Measurements from ENCODE around the gene CFL1. TPM values are rescaled to one million over a fixed set of nuclear protein-coding genes. Genes with fewer than 3 reads are reported as not detected.

The CFL1 gene
- total RNA-seq, 1 experiment from 2014 or later: 960 TPM

GRCh38 chr11:65816696-65817095 lies 41.3 kb downstream of the CFL1 start:
- POLR2A ChIA-PET: interaction anchor here (0.6 to 1.7 kb wide), 4 partner anchors 29 to 105 kb away, joined by 3 to 27 read pairs (median 5); partner anchors contain the start of gene KAT5
- H3K4me1 Mint-ChIP-seq (ENCODE audit: low read depth, unreplicated experiment): peaks cover 33% of the 10 kb centered on the region
- intact Hi-C loops (cut with micrococcal nuclease; ENCODE audit: unreplicated experiment): loop anchor here (2.0 kb wide), 1 partner anchor 36 kb away; the partner anchor contains the start of gene AP5B1
- peaks cover 12% of the 10 kb centered on the region for H3K36me3 Mint-ChIP-seq (ENCODE audit: insufficient read depth, unreplicated experiment)
- H3K27ac Mint-ChIP-seq (ENCODE audit: unreplicated experiment): peak overlapping the region; percentile 85
- Histone ChIP-seq H3K36me3 (ENCODE audit: control insufficient read depth, insufficient read depth, low read length) (no peaks in the 10 kb centered on the region), H3K9me3 (no peaks in the 10 kb centered on the region), H3K27me3 (replicated peaks; ENCODE audit: control insufficient read depth, insufficient read depth, low read length) (no peaks in the 10 kb centered on the region), H3K4me1 (peaks cover 38% of the 10 kb centered on the region), H3K4me3 (ENCODE audit: low read depth, low read length) (no peak overlapping the region)
- TF ChIP-seq, protein P1, sequence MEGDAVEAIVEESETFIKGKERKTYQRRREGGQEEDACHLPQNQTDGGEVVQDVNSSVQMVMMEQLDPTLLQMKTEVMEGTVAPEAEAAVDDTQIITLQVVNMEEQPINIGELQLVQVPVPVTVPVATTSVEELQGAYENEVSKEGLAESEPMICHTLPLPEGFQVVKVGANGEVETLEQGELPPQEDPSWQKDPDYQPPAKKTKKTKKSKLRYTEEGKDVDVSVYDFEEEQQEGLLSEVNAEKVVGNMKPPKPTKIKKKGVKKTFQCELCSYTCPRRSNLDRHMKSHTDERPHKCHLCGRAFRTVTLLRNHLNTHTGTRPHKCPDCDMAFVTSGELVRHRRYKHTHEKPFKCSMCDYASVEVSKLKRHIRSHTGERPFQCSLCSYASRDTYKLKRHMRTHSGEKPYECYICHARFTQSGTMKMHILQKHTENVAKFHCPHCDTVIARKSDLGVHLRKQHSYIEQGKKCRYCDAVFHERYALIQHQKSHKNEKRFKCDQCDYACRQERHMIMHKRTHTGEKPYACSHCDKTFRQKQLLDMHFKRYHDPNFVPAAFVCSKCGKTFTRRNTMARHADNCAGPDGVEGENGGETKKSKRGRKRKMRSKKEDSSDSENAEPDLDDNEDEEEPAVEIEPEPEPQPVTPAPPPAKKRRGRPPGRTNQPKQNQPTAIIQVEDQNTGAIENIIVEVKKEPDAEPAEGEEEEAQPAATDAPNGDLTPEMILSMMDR (IDR thresholded peaks at IDR 0.05; ENCODE audit: insufficient read depth in 1 of 2, low read depth in 1 of 2, low read length in 1 of 2, severe bottlenecking in 1 of 2, unreplicated experiment in 1 of 2): no peak
- H3K9me3 Mint-ChIP-seq (ENCODE audit: unreplicated experiment): peaks cover 9% of the 10 kb centered on the region
- no peak for DNase-seq
- no TSS peak for BruUV-seq (replicated peaks)
- H3K27me3 Mint-ChIP-seq (ENCODE audit: insufficient read depth, unreplicated experiment): no peaks in the 10 kb centered on the region
- CTCF ChIA-PET: interaction anchor here (1.3 to 3.5 kb wide), 5 partner anchors 36 to 105 kb away, joined by 12 to 41 read pairs (median 17); partner anchors contain the start of genes AP5B1, FIBP, KAT5 and RNASEH2C
- H3K4me3 Mint-ChIP-seq (ENCODE audit: unreplicated experiment): peak overlapping the region; percentile 83

GRCh38 chr11:65814986-65815565 lies 42.9 kb downstream of the CFL1 start:
- Mint-ChIP-seq H3K36me3 (ENCODE audit: insufficient read depth, unreplicated experiment) (peaks cover 12% of the 10 kb centered on the region), H3K4me1 (ENCODE audit: low read depth, unreplicated experiment) (peaks cover 39% of the 10 kb centered on the region), H3K9me3 (ENCODE audit: unreplicated experiment) (peaks cover 9% of the 10 kb centered on the region), H3K4me3 (ENCODE audit: unreplicated experiment) (peak overlapping the region; percentile 42), H3K27me3 (ENCODE audit: insufficient read depth, unreplicated experiment) (no peaks in the 10 kb centered on the region), H3K27ac (ENCODE audit: unreplicated experiment) (peak overlapping the region; percentile 76)
- H3K9me3 ChIP-seq: no peaks in the 10 kb centered on the region
- CTCF ChIA-PET: interaction anchor here (1.5 kb wide), 1 partner anchor 35 kb away, joined by 3 read pairs; no protein-coding TSS in a partner anchor
- intact Hi-C loops (cut with micrococcal nuclease; ENCODE audit: unreplicated experiment): no loop called here
- peak; percentile 22 to 54 for DNase-seq
- H3K4me3 ChIP-seq (ENCODE audit: low read depth, low read length): no peak overlapping the region
- no peaks in the 10 kb centered on the region for H3K27me3 ChIP-seq (replicated peaks; ENCODE audit: control insufficient read depth, insufficient read depth, low read length)
- POLR2A ChIA-PET: no interaction called here
- no peaks in the 10 kb centered on the region for H3K36me3 ChIP-seq (ENCODE audit: control insufficient read depth, insufficient read depth, low read length)
- BruUV-seq (replicated peaks): TSS peak; percentile 65
- TF ChIP-seq, protein P1 (IDR thresholded peaks at IDR 0.05; ENCODE audit: insufficient read depth in 1 of 2, low read depth in 1 of 2, low read length in 1 of 2, severe bottlenecking in 1 of 2, unreplicated experiment in 1 of 2): no peak
- H3K4me1 ChIP-seq: peaks cover 38% of the 10 kb centered on the region

DNA sequence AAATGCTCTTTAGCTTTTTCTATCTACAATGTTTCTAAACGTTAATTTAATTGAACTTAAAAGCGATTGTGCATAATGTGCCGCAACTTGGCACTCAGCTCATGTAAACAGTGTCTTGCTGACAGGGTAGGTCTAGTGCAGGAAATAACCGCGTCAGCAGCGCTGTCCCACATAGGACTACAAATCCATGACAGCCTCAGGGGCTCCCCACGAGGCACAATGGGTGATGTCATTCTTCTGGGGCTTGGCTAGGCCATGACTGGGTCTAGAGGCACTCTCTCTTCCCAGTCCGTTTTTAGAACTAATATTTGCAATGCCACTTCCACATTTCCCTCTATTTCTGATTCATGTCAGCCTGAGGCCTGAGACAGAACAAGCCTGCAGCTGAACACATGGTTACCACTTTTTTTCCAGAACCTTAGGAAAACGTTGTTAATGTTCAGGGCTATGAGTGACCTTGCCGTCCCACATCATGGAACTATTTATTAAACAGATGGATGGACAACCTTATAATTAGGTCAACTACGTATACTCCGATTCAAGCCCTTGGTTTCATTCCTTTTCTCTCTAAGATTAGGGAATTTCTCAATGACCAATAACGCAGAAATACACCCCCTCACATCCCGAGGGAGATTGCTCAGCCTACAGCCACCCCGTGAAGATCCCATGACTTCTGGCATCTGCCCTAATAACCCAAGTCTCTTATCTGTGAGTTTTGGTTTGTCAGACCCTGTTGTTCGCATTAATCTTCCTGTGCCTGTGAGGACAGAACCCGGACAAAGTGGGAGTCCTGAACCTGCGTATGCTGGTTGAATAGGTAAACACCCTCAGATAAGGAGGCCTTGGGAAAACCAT lies 43.6 kb downstream of the CFL1 start:
- ChIA-PET POLR2A (interaction anchor here (0.9 kb wide), 1 partner anchor 102 kb away, joined by 3 read pairs; the partner anchor contains the start of gene KAT5), CTCF (interaction anchor here (0.6 to 1.5 kb wide), 4 partner anchors 34 to 1011 kb away, joined by 3 to 5 read pairs (median 4); partner anchors contain the start of genes FIBP and KAT5)
- Mint-ChIP-seq H3K9me3 (ENCODE audit: unreplicated experiment) (peaks cover 9% of the 10 kb centered on the region), H3K27ac (ENCODE audit: unreplicated experiment) (peak overlapping the region; percentile 76), H3K4me1 (ENCODE audit: low read depth, unreplicated experiment) (peaks cover 39% of the 10 kb centered on the region), H3K4me3 (ENCODE audit: unreplicated experiment) (no peak overlapping the region), H3K36me3 (ENCODE audit: insufficient read depth, unreplicated experiment) (peaks cover 12% of the 10 kb centered on the region), H3K27me3 (ENCODE audit: insufficient read depth, unreplicated experiment) (no peaks in the 10 kb centered on the region)
- no peaks in the 10 kb centered on the region for H3K36me3 ChIP-seq (ENCODE audit: control insufficient read depth, insufficient read depth, low read length)
- no peak overlapping the region for H3K4me3 ChIP-seq (ENCODE audit: low read depth, low read length)
- intact Hi-C loops (cut with micrococcal nuclease; ENCODE audit: unreplicated experiment): no loop called here
- TF ChIP-seq, protein P1 (IDR thresholded peaks at IDR 0.05; ENCODE audit: insufficient read depth in 1 of 2, low read depth in 1 of 2, low read length in 1 of 2, severe bottlenecking in 1 of 2, unreplicated experiment in 1 of 2): no peak
- H3K4me1 ChIP-seq: peaks cover 38% of the 10 kb centered on the region
- no TSS peak for BruUV-seq (replicated peaks)
- H3K27me3 ChIP-seq (replicated peaks; ENCODE audit: control insufficient read depth, insufficient read depth, low read length): no peaks in the 10 kb centered on the region
- DNase-seq: no peak
- H3K9me3 ChIP-seq: no peaks in the 10 kb centered on the region

Measured in Caco-2 (cell line).